DOHH2 (cell line): ENCODE results near the gene MED13.

Experiments used
- H3F3A ChIP-seq: fragments of 200-600 bp; sonication (generic), shearing (Covaris generic); 2 replicates; pipeline ENCODE4 v1.6.0; 2016; ENCODE audit warnings: antibody characterized with exemption, mild to moderate bottlenecking; ENCODE audit not compliant: control insufficient read depth, insufficient read depth
- H3K27ac ChIP-seq: fragments of 200-600 bp; sonication (generic); 2 replicates; pipeline ENCODE4 v1.5.1; 2014; ENCODE audit warnings: low read depth, mild to moderate bottlenecking, low read length, moderate library complexity
- H3K27me3 ChIP-seq: fragments of 200-600 bp; sonication (generic); 2 replicates; pipeline ENCODE4 v1.6.1; 2014; ENCODE audit warnings: mild to moderate bottlenecking, low read length, mixed read lengths; ENCODE audit not compliant: control insufficient read depth
- H3K36me3 ChIP-seq: fragments of 200-600 bp; sonication (generic); 2 replicates; pipeline ENCODE4 v1.6.1; 2014; ENCODE audit warnings: mild to moderate bottlenecking, low read length, moderate library complexity, mixed read lengths; ENCODE audit not compliant: control insufficient read depth
- H3K4me1 ChIP-seq: fragments of 200-600 bp; sonication (generic); 2 replicates; pipeline ENCODE4 v1.6.1; 2014; ENCODE audit warnings: mild to moderate bottlenecking, low read length, mixed read lengths; ENCODE audit not compliant: control insufficient read depth
- H3K4me2 ChIP-seq: fragments of 200-600 bp; sonication (generic); 2 replicates; pipeline ENCODE4 v1.6.0; 2014; ENCODE audit warnings: mild to moderate bottlenecking, low read length, moderate library complexity
- H3K4me3 ChIP-seq: fragments of 200-600 bp; sonication (generic); 2 replicates; pipeline ENCODE4 v1.5.1; 2014; ENCODE audit warnings: mild to moderate bottlenecking, low read length, mixed read lengths
- H3K79me2 ChIP-seq: fragments of 200-600 bp; sonication (generic); 2 replicates; pipeline ENCODE4 v1.6.1; 2014; ENCODE audit warnings: mild to moderate bottlenecking, low read length, mixed read lengths; ENCODE audit not compliant: control insufficient read depth
- H3K9me2 ChIP-seq: fragments of 200-600 bp; sonication (generic); replicated peaks from 2 replicates; pipeline ENCODE4 v1.6.1; 2014; ENCODE audit warnings: mild to moderate bottlenecking, low read length, mixed read lengths; ENCODE audit not compliant: control insufficient read depth
- H3K9me3 ChIP-seq: fragments of 200-600 bp; sonication (generic); 2 replicates; pipeline ENCODE4 v1.6.1; 2014; ENCODE audit warnings: antibody characterized with exemption, low read length, mixed read lengths; ENCODE audit not compliant: control insufficient read depth, insufficient read depth
- H4K20me1 ChIP-seq: fragments of 200-600 bp; sonication (generic); 2 replicates; pipeline ENCODE4 v1.6.0; 2014; ENCODE audit warnings: low read depth, mild to moderate bottlenecking, antibody characterized with exemption, low read length, moderate library complexity; ENCODE audit not compliant: control insufficient read depth, insufficient read depth
- EZH2phosphoT487 ChIP-seq: fragments of 200-600 bp; sonication (generic); IDR thresholded peaks from 2 replicates; pipeline ENCODE4 v1.6.1; 2017; ENCODE audit warnings: borderline replicate concordance, mild to moderate bottlenecking, antibody characterized with exemption, low read length, moderate library complexity, mixed read lengths
- TF ChIP-seq, protein P1 (sequence below): fragments of 200-600 bp; sonication (generic); IDR thresholded peaks from one replicate; pipeline ENCODE4 v1.5.1; 2014; ENCODE audit warnings: antibody characterized with exemption, mild to moderate bottlenecking, low read depth, low read length; ENCODE audit not compliant: poor library complexity, severe bottlenecking

MED13 gene

DNA sequence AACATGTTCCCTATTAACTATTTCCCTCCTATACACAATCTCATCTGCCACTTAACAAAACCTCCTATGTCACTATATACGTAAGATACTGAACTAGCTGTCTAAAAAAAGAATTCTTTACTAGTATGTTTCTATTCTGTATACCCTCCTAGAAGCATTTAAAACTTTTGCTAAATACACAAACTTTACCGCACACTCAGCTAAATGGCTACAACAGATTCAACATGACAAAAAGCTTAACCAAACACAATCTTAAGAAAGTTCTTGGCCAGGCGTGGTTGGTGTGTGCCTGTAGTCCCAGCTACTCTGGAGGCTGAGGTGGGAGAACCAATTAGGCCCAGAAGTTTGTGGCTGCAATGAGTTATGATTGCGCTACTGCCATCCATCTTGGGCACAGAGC lies 20.0 kb downstream of the MED13 start:
- Histone ChIP-seq H3K79me2 (peaks cover 88% of the 10 kb centered on the region), H3K4me2 (no peak overlapping the region), H3K36me3 (peaks cover 68% of the 10 kb centered on the region)

DNA sequence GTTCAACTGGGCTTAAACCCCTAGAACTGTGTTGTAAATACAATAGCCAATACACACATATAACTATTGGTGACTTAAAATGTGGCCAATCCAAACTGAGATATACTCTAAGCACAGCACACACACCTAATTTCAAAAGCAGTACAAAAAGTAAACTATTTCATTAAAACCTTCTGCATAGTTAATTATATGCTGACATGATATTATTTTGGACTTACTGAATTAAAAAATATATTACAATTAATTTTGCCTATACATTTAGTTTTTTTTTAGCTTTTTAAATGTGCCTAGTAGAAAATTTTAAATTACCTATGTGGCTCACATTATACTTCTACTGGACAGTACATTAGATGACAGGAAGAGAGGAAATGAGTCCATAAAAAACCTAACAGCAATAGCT lies 21.5 kb downstream of the MED13 start:
- Histone ChIP-seq H3K27ac (no peak overlapping the region), H3K9me2 (no peaks in the 10 kb centered on the region), H3K4me1 (no peaks in the 10 kb centered on the region), H3K4me3 (no peak overlapping the region), H3F3A (no peaks in the 10 kb centered on the region), H3K4me2 (no peak overlapping the region), H4K20me1 (0 out of 2 replicates have a peak, but pooled peaks cover 5% of the 10 kb centered on the region), H3K9me3 (no peaks in the 10 kb centered on the region), H3K79me2 (peaks cover 90% of the 10 kb centered on the region), H3K36me3 (peaks cover 67% of the 10 kb centered on the region), H3K27me3 (no peaks in the 10 kb centered on the region)
- TF ChIP-seq, protein P1, sequence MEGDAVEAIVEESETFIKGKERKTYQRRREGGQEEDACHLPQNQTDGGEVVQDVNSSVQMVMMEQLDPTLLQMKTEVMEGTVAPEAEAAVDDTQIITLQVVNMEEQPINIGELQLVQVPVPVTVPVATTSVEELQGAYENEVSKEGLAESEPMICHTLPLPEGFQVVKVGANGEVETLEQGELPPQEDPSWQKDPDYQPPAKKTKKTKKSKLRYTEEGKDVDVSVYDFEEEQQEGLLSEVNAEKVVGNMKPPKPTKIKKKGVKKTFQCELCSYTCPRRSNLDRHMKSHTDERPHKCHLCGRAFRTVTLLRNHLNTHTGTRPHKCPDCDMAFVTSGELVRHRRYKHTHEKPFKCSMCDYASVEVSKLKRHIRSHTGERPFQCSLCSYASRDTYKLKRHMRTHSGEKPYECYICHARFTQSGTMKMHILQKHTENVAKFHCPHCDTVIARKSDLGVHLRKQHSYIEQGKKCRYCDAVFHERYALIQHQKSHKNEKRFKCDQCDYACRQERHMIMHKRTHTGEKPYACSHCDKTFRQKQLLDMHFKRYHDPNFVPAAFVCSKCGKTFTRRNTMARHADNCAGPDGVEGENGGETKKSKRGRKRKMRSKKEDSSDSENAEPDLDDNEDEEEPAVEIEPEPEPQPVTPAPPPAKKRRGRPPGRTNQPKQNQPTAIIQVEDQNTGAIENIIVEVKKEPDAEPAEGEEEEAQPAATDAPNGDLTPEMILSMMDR: no peak
- TF ChIP-seq EZH2phosphoT487: no peak

More for the DNA sequence above, 20.0 kb downstream of the MED13 start:
- Histone ChIP-seq H4K20me1 (0 out of 2 replicates have a peak, but pooled peaks cover 3% of the 10 kb centered on the region), H3F3A (no peaks in the 10 kb centered on the region), H3K9me2 (no peaks in the 10 kb centered on the region), H3K9me3 (no peaks in the 10 kb centered on the region), H3K4me1 (no peaks in the 10 kb centered on the region), H3K27ac (no peak overlapping the region), H3K27me3 (no peaks in the 10 kb centered on the region), H3K4me3 (no peak overlapping the region)
- TF ChIP-seq, protein P1: no peak
- TF ChIP-seq EZH2phosphoT487: no peak

DNA sequence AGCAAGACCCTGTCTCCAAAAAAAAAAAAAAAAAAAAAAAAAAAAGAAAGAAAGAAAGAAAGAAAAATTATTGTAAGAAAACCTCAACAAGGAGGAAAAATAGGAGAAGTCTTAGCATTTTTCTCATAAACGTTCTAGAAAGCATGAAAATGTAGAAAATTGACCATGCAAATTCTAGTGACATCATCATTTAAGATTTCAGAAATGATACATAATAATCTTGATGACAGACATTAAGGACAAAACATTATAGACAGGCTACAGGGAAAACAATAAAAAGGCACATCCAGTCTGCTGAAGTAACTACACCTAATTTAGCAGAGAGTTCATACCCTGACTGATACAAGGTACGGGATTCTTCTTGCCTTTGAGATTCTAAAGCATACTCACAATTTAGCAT lies 21.9 kb downstream of the MED13 start:
- Histone ChIP-seq H3K4me2 (no peak overlapping the region), H3K9me3 (no peaks in the 10 kb centered on the region), H3K79me2 (peaks cover 89% of the 10 kb centered on the region), H3K36me3 (peaks cover 63% of the 10 kb centered on the region), H3K27me3 (no peaks in the 10 kb centered on the region), H3F3A (no peaks in the 10 kb centered on the region), H3K27ac (no peak overlapping the region), H3K4me3 (no peak overlapping the region), H4K20me1 (0 out of 2 replicates have a peak, but pooled peaks cover 2% of the 10 kb centered on the region), H3K4me1 (no peaks in the 10 kb centered on the region), H3K9me2 (no peaks in the 10 kb centered on the region)
- no peak for TF ChIP-seq EZH2phosphoT487
- TF ChIP-seq, protein P1: no peak

DNA sequence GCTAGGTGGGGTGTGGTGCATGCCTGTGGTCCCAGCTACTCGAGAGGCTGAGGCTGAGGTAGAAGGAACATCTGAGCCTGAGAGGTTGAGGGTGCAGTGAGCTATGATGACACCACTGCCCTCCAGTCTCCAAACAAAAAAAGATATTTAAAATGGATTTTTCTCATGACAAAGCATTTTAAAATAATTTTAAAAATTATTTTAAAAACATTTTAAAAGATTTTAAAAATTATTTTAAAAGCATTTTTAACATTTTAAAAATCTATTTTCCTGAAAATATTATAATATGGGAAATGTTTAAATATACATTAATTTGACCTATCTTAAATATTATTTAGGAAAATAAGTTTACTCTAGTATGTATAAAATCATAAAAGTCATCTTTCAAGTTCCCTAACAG lies 26.8 kb downstream of the MED13 start:
- Histone ChIP-seq H3K4me1 (no peaks in the 10 kb centered on the region), H3K4me3 (no peak overlapping the region), H3K9me2 (no peaks in the 10 kb centered on the region), H3K9me3 (no peaks in the 10 kb centered on the region), H4K20me1 (peaks cover 5% of the 10 kb centered on the region; the same call in 1 of the 2 replicates), H3K4me2 (no peak overlapping the region), H3K36me3 (peaks cover 68% of the 10 kb centered on the region), H3K27me3 (no peaks in the 10 kb centered on the region), H3K79me2 (peaks cover 90% of the 10 kb centered on the region), H3F3A (no peaks in the 10 kb centered on the region), H3K27ac (no peak overlapping the region)
- TF ChIP-seq EZH2phosphoT487: no peak
- TF ChIP-seq, protein P1: no peak
